HG02798 (cell line): ENCODE measurements around the gene ZIC1.

Experiments
- ATAC-seq: cut with Tn5 transposase; IDR thresholded peaks from one replicate; pipeline ENCODE4 v1.9.1; 2021; ENCODE audit warnings: mild to moderate bottlenecking; ENCODE audit not compliant: unreplicated experiment, poor library complexity

ZIC1 gene

DNA sequence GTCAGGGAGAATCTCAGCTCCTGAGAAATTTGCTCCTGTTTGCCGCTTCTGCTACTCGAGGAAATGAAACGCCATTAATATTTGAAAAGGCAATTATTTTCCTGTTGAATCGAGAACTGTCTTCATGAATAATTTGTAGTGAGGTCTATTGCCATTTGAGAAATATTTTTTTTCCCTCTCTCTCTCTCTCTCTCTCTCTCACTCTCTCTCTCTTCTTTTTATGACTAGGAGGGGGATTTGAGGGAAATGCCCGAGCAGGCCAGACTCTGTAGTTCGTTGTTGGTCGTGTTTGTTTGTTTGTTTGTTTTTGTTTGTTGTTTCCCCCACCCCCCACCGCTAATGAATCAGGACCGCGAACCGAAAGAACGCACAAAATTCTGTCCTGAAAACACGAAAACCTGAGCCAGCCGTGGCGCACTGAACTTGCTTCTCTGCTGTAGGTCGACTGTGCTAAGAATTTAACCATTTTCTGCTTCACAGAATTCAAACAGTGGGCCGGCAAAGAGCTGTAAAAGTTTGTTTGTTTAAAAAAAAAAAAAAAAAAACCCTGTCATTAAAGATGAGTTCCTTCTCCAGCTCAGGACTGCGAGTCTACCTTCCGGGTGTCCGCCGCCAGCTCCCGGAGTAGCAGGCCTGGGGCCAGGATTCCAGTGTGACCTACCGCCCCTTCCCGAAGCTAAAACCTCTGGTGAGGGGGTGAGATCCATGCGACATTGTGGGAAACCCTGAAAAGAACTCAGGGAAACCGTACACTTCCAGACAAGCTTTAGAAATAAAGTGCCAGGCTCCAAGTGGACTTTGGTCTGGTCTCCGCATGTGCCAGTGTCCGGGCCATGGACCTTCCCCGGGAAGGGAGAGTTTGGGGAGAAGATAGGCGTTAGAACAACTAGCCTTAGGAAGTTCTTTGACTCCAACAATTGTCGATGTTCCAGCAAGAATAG lies 15.0 kb upstream of the ZIC1 start:
- ATAC-seq = no peak

DNA sequence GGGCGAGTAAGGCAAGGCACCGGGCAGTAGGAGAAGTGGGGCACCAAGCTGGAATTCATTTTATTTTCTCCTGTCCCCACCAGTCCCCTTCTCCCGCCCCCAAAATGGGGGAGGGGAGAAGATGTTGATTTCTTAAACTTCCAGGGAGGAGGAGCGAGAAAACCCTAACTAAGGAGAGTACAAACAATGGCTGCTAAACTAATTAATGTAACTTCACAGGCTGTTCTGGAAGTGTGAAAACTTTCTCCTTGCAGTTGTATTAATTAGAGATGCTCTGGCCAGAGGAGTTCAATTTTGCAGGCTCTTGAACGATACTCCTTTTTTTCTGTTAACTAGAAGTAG lies 14.3 kb upstream of the ZIC1 start:
- no peak for ATAC-seq

DNA sequence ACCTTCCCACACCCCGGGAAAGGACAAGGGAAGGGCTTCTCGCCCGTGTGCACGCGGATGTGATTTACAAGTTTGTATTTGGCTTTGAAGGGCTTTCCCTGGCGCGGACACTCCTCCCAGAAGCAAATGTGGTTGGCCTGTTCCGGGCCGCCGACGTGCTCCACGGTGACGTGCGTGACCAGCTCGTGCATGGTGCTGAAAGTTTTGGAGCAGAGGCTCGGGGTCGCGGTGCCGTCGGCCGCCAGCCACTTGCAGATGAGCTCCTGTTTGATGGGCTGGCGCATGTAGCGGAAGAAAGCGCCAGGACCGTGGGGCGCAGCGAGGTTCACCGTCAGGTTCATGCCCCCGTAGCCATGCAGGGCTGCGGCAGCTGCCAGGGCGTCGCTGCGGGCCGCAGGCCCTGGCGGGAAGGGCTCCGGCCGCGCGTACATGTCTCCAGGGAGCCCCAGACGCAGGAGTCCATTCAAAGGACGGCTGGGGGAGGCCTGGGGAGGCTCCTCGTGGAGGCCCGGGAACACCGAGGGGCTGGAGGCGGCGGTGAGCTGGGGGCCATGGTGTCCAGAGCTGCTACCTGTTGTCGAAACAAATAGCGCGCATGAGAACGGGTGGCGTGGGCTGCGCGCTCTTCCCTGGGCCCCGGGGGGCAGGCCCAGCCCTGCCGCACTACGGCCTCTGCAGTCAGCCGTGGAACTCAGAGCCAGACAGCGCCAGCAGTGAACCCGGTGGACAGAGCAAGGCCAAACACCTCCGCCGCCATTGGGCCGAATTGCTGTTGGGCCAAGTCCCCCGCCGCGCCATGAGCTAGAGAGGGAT lies 13.1 kb upstream of the ZIC1 start:
- no peak for ATAC-seq

DNA sequence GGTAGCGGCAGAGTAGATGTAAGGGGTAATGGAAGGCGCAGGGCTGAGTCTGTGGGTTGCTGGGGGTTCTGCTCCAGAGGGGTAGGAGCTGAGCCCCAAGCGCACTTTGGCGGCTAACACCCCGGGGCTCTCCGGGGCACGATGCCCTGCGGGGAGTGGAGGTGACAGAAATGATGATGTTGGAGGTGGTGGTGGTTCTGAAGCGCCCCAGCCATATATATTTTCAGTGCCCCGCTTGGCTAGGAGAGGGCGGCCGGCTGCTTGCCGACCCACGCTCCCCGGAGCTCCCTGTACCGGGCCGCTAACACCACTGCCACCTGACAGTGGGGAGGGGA lies 12.5 kb upstream of the ZIC1 start:
- no peak for ATAC-seq

DNA sequence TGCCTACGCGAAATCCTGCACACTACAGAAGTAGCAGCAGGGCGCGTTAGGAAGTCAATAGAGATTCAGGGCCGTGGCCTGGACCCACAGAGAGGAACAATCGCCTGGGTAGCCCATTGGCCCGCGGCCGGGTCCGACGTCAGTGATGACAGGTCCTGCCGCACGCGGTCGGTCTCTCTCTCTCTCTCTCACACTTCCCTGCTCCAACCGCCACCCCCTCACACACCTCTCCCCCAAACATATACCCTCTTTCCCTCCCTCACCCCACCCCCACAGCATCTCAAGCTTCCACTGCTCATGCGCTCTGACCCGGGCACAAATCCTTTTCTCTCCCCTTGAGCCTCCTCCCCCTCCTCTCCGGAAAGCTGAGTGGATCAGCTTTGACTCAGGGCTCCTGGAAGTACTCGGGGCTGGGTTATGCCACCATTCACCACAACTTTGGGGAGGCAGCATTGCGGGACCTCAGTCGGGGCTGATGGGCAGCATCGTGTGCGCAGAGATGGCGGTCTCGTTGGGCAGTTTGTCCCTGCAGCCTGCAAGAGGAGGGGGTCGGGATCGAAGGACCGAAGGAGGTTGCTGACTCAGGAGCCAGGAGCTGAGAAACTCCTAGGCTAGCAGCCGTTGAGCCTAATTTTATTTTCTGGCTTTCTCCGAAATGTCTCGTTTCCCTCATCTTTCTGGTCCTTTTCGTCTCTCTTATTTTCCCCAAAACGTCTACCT lies 11.8 kb upstream of the ZIC1 start:
- ATAC-seq = no peak

DNA sequence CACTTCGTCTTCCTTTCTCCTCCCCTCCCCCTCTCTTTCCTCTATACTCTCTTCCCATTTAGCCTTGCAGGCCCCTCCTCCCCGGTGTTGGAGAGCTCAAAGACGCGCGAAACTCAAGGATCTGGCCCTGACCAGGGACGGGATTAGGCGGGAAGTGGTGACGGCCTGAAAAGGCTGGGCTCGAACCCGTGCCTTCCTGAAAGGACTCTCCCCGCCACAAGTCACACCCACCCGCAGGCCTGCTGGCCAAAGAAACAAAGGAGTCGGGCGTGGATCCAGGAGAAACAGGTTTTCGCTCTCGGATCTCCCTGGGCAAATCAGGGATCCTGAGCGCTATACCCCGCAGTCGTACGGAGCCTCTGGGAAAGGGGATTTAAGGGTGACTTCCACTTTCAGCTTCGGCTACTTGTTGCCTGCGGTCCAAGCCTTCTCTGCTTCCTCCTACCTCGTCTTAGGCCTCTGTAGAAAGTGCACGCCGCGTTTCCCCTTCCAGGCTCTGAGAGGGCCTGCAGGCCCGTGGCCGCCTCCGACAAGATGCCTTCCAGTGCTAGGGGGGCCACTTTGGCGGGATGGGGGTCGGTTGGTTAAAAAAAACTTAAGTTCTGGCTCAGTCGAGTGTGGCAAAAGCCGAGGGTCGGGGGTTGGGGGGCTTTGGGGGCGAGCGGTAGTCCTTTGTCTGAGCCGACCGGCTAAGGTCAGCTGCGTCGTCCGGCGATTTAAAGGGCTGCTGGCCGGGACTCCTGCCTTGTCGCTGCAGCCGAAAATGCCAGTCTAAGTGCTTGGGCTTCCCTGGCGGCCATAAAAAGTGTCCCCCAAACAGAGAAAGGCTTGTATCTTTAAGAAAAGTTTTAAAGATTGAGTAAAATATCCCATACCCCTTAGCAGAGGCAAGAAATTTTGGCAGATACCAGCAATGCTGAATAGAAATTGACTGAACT lies 11.0 kb upstream of the ZIC1 start:
- no peak for ATAC-seq

DNA sequence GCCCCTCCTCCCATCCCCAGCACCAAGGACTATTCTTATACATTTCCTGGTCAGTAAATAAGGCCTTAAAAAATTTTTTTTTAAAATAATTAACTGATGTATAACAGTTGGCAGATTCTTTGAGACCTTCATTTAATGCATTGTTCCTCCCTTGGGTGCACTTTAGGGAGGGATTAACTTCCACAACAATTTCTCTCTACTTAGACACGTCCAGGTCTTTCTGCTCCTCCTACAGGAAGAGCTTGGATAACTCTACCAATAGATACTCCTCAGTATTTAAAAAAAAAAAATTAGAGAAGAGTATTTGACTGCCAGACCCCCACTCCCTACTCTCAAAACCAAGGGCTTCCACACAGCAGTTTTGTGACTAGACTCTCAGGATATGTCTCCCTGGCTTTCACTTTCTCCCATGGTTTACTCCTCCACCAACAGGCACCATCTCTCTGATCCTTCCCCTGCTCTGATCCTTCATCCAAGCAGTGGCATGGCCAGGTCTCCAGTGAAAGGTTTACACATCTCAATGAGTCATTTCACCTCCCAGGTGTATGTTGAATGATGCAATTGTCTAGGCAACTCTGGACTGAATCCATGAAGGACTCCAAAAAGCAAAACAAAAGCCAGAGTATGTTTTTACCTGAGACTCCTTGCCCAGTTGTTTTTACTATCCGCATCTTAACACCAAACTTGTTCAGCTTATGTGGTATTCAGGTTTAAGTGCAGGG lies 10.2 kb upstream of the ZIC1 start:
- no peak for ATAC-seq

DNA sequence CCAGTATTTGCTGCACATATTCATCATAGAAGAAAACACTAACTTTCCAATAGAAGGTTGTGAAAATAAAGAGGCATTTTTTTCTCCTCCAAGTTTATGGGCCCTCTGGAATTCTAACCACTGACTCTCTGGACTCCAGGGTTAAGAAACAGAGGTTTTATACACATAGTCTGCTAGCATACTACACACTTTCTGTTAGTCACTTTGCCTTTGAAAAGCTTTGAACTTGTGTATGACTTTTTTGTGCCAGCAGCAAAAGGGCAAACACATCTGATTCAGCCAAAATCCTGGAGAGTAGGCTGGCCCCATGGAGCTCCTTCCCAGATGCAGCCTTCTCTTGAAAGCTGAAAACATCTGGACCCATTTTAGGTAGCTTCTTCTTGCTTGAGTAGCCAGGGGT lies 9.1 kb upstream of the ZIC1 start:
- ATAC-seq = no peak

DNA sequence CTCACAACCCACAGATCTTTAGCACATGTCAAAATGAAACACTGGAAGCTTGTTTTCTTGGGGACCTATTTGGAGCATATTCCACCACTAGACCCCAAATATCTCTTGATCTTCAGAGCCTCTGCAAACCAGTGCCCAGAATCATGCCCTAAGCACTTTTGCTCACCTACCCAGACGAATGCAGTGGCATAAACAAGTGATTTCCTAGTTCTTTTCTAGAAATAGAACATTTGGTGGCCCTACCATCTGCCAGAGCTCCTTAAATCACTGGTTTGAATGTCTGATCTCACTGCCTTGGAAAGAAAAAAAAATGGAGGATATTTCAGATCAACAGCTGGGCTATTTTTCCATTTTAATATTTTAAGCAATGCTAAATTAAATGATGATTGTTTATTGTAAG lies 8.2 kb upstream of the ZIC1 start:
- no peak for ATAC-seq

DNA sequence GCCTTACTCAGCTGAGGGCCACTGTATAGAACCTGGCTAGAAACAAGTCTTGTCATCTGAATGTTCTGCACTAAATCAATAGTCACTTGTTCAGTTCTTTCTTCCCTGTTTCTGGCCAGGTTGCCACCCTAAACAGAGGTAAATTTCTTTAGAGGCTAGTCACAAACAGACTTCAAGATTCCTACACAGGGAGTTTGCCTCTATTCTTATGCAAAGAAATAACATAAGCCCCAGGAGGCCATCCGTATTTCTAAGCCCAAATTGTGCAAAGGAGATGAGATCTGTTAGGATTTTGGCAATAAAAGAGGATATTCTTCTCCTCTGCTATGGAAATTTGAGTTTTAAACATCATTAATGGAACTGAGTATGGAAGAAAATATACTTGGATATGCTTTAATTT lies 7.7 kb upstream of the ZIC1 start:
- ATAC-seq = no peak

DNA sequence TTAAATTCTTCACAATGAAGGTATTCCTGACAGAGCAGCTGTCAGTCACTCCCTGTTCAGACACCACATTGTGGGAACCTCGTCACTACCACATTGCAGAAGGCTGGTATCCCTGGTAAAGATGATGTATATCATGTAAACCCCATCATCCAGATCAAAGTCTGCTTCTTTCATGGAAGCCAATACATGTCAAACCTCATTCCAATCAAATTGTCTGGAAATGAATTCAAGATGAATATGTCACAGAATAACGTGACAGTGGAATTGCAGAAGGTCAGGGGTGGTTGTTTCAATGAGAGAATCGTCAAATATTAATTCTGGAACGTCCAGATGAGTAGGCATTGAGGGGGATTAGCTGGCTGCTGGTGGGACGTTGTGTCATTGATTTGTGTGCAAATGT lies 7.0 kb upstream of the ZIC1 start:
- ATAC-seq = no peak

DNA sequence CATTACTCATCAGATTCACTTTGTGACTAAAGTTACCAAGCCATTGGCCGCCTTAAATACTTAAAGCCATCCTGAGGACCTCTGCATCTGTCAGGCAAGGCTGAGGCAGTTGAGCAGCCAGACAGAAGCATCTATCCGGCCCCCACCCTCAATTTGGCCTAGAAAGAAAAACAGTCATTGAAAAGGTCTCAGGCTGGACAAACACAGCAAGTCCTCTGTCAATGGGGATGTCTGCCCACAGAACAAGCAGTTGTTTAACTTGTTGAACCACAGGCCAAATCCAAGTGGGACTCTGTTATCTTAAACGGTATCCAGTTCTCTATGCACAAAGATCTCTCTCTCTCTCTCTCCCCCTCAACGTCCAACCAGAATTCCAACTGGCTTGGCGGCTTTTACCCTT lies 5.7 kb upstream of the ZIC1 start:
- no peak for ATAC-seq

DNA sequence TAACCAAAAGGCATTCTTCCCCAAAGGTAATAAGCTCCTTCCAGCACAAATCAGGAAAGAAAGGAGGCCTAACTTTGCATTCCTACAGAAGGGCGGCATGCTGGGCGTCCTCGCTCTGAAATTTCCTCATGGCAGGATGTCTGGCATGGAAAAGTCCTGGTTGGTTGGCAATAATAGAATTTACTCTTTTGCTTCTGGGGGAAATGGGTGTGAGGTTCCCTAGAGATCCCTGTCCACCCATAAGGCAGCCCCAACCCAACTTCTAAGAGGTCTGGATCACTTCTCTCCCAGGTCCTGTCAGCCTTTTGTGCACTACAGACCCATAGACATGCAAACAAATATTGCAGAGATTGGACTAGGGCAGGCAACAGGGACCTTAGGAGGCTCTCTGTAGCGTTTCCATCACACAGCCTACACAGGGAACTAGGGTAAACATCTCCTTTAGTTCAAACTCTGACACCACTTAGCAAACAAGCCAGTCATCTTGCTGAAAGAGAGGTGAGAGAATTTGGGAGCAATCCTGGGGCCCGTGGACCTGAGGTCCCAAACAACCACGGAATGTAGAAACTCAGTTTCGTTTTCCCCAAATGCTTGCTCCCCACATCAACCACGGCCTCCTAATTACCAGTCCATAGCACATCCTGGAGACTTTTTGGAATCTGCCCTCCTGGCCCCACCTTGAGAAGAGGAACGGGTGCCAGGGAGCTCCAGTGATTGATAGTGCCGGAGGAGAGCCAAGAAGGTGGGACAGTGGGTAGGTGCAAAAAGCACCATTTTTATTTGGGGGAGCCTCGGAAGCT lies 5.0 kb upstream of the ZIC1 start:
- ATAC-seq = no peak

DNA sequence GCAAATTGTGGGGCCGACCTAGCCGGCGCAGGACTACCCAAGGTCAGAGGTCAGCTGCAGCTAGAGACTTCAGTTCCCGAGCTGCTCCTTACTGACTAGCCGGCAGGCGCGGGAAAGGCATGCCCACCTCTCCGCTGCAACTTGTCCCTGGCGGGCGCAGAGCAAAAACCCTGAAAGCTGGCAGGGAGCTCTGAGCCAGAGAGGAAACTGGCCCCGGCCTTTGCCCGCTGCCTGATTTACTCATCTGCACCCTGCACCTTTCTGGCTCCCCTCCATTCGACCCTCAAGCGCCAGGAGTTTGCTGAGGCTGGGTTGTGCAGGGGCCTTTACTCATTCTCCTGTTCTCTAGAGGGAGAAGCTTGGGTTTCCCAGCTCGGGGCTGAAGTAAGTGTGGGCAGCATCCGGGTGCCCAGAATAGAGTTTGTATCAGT lies 4.3 kb upstream of the ZIC1 start:
- ATAC-seq = no peak

DNA sequence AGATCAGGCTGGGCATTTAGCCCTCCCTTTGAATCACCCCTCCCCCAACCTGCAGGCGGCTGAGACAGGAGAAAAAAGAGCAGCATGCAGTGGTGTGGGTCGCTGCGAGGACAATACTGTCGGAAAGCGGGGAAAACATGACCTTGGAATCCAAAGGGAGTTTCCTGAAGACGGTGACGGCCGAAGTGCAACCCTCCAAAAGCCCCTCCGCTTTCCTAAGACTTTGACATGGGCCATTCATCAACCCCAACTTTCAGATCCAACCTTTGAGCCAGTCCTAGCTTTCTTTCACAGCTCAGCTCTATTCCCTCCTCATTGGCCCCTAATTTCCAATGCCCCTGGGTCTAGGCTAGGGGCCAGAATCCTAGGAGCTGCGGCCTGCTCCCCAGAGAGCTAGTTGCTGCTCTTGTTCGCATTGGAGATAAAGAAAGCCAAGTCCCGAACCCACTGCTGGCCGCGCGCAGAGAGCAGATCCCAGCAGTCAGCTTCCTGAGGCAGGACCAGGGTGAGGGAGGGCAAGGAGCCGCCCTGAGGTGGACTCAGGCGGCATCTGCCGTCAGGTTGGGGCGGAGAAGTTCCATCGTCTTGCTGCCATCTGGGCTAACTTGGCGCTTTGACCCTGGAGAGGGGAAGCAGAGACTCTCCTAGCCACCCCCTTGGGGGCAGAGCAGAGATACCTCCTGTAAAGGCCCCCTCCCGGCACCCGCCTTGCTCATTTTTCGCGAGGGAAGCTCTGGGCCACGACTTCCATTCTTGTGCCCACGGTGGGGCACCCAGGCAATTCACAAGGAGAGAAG lies 3.7 kb upstream of the ZIC1 start:
- no peak for ATAC-seq

DNA sequence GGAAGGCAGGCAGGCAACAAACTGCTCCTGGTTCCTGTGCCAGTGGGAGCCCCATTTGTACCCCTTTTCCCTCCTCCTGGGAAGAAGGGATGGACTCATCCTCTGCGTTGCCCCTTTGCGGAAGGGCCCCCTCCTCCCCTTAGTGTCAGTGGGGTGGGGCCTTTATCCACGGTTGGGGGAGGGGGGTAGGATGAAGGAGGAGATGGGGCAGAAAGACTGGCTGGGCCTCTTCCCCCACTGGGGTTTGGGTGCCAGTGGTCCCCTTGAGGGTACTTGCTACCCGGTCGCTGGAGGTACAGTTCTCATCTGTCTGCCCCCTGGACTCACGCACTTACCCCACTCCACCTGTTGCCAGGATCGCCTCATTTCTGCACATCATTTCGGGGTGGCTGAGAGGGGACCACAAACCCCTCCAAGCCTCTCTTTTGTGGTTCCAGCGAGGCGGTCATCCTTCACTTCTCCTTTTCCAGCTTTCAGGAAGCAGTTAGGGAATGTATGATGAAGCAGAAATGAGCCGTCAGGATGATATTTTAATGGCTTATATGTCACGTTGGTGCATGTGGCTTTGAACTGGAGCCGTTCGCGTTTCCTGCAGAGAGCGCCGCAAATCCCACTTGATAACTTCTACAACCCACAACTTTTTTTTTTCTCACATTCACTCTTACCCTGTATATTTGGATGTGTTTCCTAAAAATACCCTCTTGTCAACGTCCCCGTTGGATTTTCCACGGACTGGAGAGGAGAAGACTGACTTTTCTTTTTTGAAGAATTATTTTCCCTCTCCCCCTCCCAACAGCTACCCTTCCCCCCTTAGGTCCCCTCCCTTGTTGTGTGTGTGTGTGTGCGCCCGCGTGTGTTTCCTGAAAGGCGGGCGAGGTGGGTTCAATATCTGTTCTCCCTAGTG lies 2.9 kb upstream of the ZIC1 start, which contains the start of gene ZIC4:
TSS of gene ZIC4 (minus strand) at position 516 of the 904 bp plus-strand sequence. CDS start 3,746 bp downstream, outside the sequence.
- ATAC-seq = no peak

DNA sequence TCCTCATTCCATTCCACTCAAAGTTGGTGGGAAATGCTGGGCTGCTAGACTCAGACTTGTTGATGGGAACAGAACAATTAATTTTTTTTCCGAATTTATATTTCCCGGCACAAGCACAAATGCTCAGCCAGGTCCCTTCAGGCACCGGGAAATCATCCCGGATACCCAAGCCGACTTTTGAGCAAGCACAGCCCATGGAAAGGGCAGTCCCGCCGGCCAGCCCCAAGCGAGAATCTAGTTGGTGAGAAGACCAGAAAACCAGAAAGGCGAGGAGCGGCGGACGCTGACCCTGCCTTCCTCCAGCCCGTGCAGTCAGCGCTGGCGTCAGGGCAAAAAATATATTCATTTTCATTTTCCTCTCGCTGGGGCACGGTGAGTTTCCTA lies 2.1 kb upstream of the ZIC1 start:
- ATAC-seq = no peak
